GM18907 (cell line): ENCODE measurements around the gene CCR5AS.
"Not testable (repeated sequence)": the region's sequence is repeated elsewhere in the genome, so short reads cannot be mapped to it uniquely, and the experiment has no call there.

Experiments used
- ATAC-seq: cut with Tn5 transposase; IDR thresholded peaks from one replicate; pipeline ENCODE4 v1.9.1; 2021; ENCODE audit warnings: mild to moderate bottlenecking, moderate library complexity; ENCODE audit not compliant: unreplicated experiment

The CCR5AS gene

DNA sequence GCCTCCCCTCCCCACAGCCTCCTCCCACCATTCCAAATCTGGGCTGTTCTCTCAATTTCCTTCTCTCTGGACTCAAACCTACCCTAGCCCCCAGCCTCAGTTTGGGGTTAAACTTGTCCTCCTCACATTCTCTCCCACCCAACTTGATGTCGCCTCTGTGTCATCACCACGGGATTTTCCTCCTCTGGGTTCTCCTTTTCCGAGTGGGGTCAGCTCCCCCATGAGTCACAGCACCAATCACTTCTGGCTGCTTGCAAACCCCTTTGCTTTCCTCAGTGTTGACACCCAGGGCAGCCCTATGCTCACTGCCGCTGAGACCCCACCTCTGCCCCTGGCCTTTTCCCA is 451 bp downstream of the CCR5AS start:
- ATAC-seq = no peak

- no peak for ATAC-seq
These were observed 1.4 kb downstream of the CCR5AS start for GRCh38 chr3:46405301-46406019.

GRCh38 chr3:46402902-46403301 is 4.0 kb downstream of the CCR5AS start:
- not testable (repeated sequence) for ATAC-seq

- no peak for ATAC-seq
These were observed 5.3 kb downstream of the CCR5AS start for GRCh38 chr3:46401579-46401978.

DNA sequence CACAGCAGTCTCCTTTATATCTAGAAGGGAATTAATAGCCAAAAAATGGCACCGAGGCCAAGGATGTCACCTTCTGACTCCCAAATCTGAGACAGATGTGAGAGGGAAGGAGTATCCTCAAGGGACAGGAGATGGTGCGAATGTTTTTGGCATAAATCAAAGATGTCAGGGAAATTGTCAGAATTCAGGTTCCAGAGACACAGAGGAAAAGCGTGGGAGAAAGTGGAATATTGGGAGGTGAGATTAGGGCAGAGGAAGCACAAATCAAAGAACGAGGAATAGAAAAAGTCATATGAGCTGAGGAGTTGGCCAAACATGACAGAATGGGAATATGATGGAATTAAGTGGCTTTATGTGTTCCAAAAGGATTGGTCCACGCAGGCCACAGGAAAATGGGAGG is 6.0 kb downstream of the CCR5AS start:
- no peak for ATAC-seq

GRCh38 chr3:46400000-46400734 is 6.7 kb downstream of the CCR5AS start:
- ATAC-seq = no peak

GRCh38 chr3:46399557-46399956 is 7.3 kb downstream of the CCR5AS start:
- ATAC-seq = no peak

GRCh38 chr3:46399098-46399497 is 7.8 kb downstream of the CCR5AS start:
- no peak for ATAC-seq

GRCh38 chr3:46398186-46398955 is 8.5 kb downstream of the CCR5AS start:
- ATAC-seq = no peak

DNA sequence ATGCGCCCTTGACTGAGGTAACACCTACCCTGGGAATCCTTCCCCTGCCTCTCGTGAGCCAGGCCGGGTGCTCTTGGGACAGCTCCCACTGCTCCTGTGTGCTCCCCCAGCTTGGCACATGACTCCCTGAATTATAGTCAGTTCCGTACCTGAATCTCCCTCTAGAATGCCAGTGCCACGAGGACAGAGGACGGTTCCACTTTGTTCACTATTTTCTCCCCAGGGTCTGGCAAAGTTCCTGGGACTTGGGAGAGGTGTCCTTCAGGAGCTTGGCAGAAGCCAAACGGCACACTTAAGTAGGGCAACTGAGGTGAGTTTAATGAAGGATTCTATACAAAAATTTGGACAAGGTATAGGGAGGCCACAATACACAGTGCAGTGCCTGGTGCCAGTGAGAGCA is 9.8 kb downstream of the CCR5AS start:
- no peak for ATAC-seq

DNA sequence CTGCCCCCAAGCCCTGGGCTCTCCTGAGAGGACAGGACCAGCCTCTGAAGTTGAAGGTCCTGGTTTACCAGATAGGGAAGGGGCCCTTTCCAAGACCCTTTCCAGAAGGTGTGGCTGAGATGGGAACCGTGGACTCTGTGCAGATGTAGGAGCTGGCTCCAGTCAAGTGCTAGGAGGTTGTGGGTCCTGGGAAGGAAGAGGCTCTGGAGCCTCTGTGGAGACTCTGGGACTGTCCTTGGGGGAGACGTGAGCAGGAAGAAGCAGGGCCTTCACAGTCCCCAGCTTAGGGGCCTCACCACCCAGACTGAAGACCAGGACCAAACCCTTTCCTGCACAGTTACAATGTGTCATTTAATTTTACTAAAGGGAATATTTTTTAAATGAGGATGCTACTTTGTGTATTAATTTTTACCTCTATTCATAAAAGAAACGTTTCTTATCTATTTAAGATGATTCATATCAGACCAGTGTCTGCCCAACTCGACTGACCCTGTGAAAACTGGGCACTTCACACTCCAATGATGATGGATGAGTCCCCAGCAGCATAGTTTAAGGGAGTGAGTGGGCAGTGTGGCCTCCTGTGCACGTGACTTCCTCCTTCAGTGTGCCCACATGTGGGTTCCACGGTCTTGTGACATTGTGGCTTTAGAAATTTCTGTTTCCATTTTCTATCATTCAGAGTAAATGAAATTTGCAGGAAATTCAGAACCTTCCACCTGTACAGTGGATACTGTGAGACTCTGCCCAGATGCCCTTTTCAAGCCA is 10.9 kb downstream of the CCR5AS start:
- ATAC-seq = no peak

- ATAC-seq = no peak
These were observed 11.6 kb downstream of the CCR5AS start for GRCh38 chr3:46395210-46395661.

DNA sequence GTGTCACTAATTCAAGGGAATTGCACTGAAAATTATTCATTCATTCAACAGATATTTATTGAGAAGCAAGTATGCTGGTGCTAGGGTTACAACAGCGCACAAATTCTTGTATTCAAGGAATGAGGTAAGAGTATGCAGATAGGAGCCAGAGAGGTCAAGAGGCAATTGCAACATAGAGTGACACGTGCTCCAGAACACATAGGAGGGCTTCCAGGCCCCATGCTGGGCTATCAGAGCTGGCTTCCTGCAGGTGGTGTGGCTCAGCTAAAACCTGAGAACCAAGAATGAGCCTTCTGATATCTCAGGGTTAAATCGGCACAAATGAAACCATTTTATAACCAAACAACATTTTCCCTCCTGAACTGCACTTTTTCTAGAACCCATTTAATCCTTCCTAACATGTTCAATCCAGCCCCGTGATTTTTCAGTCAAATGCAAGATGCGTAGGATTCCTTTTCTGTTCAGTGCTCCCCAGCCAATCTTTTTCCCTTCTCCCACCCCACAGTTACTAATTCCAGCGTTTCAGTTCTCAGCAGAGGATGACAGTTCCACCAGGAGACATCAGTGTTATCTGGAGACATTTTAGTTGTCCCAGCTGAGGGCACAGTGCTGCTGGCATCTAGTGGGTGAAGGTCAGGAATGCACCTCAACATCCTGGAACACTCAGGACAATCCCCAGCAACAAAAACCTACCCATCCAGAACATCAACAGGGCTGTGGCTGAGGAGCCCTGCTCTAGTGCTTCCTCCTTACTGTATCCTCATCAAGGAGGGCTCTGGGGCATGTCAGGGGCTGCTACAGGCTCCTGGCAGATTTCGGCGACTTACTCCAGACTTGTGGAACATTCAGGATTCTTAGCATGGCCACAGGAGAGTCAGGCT is 13.1 kb downstream of the CCR5AS start:
- no peak for ATAC-seq

- no peak for ATAC-seq
These were observed 13.9 kb downstream of the CCR5AS start for GRCh38 chr3:46393011-46393410.

DNA sequence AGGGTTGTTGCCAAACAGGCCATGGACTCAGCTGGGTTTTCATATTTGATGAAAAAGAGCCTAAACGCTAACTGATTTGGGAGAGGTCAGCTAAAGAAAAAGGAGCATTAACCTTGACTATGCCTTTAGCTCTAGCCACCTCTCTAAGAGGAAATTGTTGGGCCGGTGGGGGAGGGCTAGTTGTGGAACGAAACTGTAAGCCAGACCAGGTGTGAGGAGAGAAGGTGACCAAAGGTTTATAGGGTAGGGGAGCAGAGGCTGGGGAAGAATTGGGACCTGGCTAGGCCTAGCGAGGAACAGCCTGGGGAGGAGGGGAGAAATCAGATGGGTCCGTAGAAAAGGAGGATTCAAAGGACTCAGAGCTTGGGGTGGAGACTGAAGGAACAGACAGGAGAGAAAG is 15.3 kb downstream of the CCR5AS start:
- ATAC-seq = not testable (repeated sequence)

GRCh38 chr3:46389306-46389705 is 17.6 kb downstream of the CCR5AS start:
- ATAC-seq = no peak

- ATAC-seq = not testable (repeated sequence)
These were observed 18.0 kb downstream of the CCR5AS start for GRCh38 chr3:46388847-46389246.

DNA sequence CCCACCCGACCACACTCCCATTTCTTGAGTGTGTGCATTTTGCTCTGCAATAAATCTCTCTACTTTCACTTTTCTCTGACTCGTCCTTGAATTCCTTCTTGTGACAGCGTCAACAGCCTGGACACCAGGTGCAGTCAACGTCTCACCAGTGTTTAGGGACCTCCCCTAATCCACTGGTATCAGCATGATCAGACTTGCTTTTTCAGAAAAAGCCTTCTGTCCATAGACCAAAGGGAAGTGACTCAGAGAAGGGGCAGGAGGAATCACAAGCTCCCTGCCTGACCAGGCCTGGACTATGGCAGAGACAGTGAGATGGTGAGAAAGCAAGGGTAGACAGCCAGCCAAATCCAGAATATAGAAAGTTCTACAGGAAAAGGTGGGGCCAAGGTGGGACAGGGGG is 20.7 kb downstream of the CCR5AS start:
- ATAC-seq = no peak

- ATAC-seq = no peak
These were observed 22.9 kb downstream of the CCR5AS start for GRCh38 chr3:46383951-46384330.
